Esophagus muscularis mucosa (tissue), 4 donors: ENCODE measurements around the gene ARSH.

Experiments used
- CTCF ChIP-seq, 3 experiments: fragments of 200-600 bp in 2 of 3; fragments of 450-650 bp in 1 of 3; sonication (generic) in 2 of 3; IDR thresholded peaks; one replicate each; pipeline ENCODE4 v1.5.1; 2017 to 2019; ENCODE audit warnings: antibody characterized with exemption in 3 of 3, mild to moderate bottlenecking in 2 of 3, moderate library complexity in 1 of 3
- EP300 ChIP-seq: sonication (generic); formaldehyde crosslinking; IDR thresholded peaks from one replicate; pipeline ENCODE4 v1.6.1; 2017; ENCODE audit warnings: antibody characterized with exemption
- POLR2A ChIP-seq: fragments of 450-650 bp; IDR thresholded peaks from one replicate; pipeline ENCODE4 v1.6.1; 2017; ENCODE audit warnings: antibody characterized with exemption, moderate library complexity, mild to moderate bottlenecking, low read depth
- POLR2AphosphoS5 ChIP-seq, 2 donors: sonication (generic); formaldehyde crosslinking; IDR thresholded peaks; one replicate each; pipeline ENCODE4 v1.6.1; 2017; ENCODE audit warnings: antibody characterized with exemption in 2 of 2

GRCh38 chrX:2958199-2958598 is 48.1 kb upstream of the ARSH start:
- no peak for TF ChIP-seq EP300
- no peak for TF ChIP-seq CTCF (IDR thresholded peaks at IDR 0.05)
- no peak for TF ChIP-seq POLR2A
- no peak for TF ChIP-seq POLR2AphosphoS5 (IDR thresholded peaks at IDR 0.05)
